Occipital lobe (tissue), 3 donors: Measurements from ENCODE around the gene PPM1B. TPM values are rescaled to one million over a fixed set of nuclear protein-coding genes. Genes with fewer than 3 reads are reported as not detected.
"Not testable (repeated sequence)": the region's sequence is repeated elsewhere in the genome, so short reads cannot be mapped to it uniquely, and the experiment has no call there.

Experiments
- DNase-seq: peaks from one replicate; lab custom pipeline; 2025; lab: John Stamatoyannopoulos, UW
- small RNA-seq: library from RNA; depleted of rRNA; stranded (forward); fragments of <200 nt; gene quantifications from one replicate; pipeline ENCODE3, GENCODE V24; 2014
- total RNA-seq: library from RNA; depleted of rRNA; stranded (reverse); fragments of >200 nt; gene quantifications from one replicate; pipeline ENCODE4 v1.2.3, GENCODE V29; 2014

Gene PPM1B
- total RNA-seq, 1 donor from 2014 or later, result 64.7 TPM

DNA sequence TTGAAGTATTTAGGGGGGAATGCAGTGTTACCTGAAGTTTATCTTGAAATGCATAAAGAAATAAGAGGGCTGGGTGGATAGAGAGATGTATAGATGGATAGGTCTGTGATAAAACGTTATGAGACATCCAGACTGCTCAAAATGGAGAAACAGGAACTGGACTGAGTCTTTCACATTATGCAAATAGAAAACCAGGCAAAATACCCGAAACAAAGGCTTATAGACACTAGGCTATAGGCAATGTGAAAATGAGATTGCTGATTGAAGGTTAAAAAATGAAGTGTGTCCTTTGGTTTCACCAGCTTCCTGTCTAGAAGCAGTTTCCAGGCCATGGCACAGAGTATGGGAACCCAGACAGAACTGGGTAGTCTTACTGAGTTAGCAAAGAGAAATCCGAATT is 81.7 kb downstream of the PPM1B start:
- no peak for DNase-seq

DNA sequence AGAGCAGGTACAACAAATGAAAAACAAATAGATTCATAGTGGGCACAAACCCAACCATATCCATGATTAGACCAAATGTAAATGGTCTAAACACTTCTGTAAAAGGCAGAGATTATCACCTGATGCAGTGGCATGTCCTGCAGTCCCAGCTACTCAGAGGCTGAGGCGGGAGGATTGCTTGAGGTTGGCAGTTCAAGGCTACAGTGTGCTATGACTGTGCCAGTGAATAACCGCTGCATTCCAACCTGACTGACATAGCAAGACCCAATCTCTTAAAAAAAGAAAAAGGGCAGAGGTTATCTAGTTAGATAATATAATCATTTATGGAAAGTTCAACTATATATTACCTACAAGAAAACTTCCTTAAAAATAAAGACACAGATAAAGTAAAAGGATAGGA is 85.3 kb downstream of the PPM1B start:
- DNase-seq, result no peak

DNA sequence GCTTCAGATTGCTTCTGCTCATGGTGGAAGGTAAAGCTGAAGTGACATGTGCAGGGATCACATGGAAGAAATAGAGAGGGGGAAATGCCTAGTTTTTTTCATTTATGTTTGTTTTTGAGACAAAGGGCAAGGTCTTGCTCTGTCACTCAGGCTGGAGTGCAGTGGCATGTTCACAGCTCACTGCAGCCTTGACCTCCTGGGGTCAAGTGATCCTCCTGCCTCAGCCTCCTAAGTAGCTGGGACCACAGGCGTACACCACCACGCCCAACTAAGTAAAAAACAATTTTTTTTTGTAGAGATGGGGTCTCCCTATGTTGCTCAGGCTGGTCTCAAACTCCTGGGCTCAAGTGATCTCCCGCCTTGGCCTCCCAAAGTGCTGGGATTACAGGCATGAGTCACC is 87.0 kb downstream of the PPM1B start:
- not testable (repeated sequence) for DNase-seq

DNA sequence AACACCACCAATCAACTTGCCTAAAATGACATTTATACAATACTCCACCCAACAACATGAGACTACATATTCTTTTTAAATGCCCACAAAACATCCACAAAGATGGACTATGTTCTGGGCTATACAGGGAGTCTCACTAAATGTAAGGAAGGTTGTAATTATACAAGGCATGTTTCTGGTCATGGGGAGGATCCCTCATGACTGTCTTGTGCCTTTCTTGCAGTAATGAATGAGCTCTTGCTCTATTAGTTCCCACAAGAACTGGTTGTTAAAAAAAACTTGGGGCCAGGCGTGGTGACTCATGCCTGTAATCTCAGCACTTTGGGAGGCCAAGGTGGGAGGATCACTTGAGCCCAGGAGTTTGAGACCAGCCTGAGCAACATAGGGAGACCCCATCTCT is 89.1 kb downstream of the PPM1B start:
- DNase-seq, result not testable (repeated sequence)

DNA sequence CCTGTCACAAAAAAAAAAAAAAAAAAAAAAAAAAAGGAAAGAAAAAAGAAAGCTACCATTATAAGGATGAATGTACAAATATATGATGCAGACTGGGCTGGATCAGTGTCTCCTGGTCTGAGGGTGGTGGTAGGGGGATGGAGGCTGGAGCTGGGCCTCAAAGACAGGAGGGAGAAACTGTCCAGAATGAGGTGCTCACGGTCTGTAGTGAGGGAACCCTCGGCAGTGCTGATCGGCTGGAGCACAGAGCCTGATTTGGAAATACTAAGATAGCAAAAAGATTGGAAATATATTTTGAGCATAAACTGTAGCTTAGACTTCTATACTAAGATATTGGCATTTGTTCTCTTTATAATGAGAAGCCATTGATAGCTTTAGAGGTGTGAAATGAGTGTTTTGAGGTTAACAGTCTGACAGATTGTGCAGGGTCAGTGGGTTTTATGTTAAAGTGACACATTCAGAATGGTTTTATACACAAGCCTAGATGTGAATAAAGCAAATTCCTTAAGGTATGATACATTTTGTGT is 98.7 kb downstream of the PPM1B start:
- no peak for DNase-seq

DNA sequence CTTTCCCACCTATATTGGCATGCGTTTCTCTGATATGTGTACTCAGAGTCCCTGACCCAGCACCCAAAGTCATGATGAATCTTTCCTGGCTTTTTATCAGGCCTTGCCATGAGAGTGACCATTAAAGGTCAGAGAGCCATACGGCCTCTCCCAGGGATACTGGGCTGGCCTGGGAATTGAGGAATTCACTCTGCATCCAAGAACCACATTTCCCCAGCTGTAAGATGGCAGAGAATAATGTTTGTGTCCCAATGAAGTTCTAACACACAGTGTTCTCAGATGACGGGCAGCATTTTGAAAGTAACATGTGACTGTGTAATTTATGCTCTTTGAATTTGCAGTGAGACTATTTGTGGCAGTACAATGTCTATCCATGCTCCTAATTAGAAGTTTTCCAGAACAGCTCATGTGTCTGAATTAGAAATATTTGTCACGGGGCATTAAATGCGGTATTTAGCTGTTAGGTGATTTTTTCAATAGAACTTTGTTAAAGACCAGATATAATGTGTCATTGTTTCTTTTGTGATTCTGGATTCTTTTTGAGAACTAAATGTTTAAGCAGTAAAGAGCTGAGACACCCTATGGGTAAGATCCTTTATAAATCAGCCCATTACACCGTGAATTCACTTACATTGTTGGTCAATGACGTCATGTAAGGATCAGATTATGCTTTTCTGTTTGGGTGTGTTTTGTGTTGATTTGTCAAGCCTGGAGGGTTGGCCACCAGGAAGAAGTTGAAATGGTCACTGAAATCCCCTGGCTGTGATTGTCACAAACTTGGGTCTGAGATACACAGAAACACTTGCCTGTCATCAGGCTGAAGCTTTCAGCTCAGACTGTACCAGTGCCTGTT is 99.3 kb downstream of the PPM1B start:
- DNase-seq, result peak; percentile 5

DNA sequence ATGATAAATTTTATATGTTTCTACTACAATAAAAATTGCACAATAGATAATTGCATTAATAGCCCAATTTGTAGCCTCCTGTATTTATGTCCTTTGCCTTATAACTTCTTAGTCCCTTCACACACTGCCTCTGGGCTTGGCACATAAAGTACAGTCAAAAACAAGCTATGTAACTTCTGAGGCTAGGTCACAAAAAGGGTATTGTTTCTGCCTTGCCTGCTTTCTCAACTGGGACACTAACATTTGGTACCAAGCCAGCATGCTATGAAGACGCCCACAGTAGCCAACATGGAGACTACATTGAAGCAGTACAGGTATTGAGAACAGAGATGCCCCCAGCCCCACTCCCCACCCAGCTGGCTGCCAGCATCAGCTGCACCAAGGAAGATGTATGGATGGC is 101.2 kb downstream of the PPM1B start:
- DNase-seq, result no peak

DNA sequence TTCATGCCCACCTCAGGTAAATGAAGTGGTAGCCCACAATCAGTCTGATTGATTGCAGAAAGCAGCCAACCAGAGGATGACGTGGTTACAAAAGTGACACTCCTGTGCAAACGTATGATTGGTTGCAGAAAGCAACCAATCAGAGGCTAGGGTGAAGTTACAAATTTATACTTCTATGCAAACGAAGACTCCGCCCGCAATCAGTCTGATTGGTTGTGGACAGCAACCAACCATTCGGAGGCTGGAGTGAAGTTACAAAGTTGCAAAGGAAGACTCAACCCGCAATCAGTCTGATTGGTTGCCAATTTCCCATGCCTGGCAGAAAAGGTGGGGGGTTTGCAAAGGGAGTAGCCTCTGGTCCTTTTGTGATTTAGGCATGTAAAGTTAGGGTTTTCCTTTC is 102.6 kb downstream of the PPM1B start:
- DNase-seq, result no peak

DNA sequence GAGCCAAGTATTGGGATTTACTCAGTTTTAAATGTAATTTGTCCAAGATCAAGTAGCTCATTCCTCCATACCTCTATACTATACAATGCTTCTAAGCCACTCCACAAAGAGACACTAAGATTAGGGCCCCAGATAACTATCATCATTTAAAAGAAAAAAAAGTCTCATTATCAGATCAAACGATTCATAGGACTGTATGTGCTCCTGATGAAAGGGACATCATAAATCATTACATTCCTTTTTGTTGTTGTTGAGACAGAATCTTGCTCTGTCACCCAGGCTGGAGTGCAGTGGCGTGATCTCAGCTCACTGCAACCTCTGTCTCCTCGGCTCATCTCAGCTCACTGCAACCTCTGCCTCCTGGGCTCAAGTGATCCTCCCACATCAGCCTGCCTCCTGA is 104.4 kb downstream of the PPM1B start:
- DNase-seq, result no peak

DNA sequence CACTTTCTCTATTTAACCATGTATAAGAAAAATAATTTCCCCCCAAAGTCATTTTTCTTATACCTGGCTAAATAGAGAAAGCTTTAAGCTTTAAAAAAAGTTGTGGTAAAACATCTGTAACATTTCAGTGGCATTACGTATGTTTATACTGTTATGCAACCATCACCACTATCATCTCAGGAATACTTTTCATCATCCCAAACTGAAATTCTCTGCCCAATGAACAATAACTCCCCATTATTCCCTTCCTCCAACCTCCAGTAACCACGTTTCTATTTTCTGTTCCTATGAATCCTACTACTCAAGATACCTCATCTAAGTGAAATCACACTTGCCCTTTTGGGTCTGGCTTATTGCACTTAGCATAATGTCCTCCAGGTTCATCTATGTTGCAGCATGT is 104.9 kb downstream of the PPM1B start:
- DNase-seq, result no peak

DNA sequence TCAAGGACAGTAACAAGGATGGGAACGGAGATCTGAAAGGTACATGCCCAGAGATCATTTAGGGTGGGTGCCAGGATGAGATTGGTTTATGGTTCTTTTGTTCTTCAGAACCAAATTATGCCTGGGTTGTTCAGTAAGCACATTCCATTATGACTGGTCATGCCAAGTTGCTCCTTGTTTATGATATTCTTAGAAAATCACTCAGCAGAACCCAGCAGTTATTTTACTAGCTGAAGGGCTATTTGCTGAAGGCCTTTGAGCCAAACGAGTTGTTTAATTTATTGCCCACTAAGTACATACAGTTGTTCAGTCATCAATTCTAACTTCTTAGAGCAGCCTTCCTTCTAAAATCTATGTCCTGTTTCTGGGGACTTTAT is 107.2 kb downstream of the PPM1B start:
- DNase-seq, result no peak

DNA sequence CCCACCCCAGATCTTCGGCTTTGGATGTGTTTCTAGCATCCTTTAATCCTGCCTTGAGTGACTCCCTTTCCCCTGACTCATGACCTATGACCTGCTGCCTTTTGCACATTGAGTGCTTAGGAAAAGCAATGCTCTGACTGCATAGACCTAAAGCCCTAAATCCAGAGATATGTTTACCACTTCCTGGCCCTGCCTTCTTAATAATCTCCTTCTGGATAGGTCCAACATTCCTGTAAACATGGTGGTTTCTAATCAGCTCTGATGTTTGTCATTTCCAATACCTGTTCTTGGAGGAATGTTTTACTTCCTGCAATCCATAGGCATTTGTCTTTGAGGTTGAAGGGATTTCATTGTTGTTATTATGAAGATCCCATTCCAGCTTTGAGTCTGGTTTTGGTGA is 108.9 kb downstream of the PPM1B start:
- no peak for DNase-seq

DNA sequence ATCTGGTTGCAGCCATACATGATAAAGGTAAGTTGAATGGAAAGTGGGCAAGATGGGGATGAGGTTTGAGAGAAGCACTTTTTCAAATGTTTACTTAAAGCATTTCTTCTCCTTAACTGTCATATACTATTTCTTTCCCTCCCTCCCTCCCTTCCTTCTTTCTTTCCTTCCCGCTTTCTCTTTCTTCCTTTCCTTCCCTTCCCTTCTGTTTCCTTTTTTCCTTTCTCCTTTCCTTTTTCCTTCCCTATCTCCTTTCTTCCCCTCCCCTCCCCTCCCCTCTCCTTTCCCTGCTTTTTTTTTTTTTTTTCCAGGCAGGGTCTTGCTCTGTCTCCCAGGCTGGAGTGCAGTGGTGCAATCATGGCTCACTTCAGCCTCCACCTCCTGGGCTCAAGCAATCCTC is 112.2 kb downstream of the PPM1B start:
- no peak for DNase-seq

Small RNA genes within 50 kb of the gene (small RNA-seq; reads per million reads assigned to genes)
- not detected for gene RNU6-566P

Other genes starting within 250 kb of the PPM1B start
- 108 TPM for gene LRPPRC, start 172.9 kb upstream of the PPM1B start, total RNA-seq
- 0.16 TPM for gene SLC3A1, start 106.6 kb downstream of the PPM1B start, total RNA-seq
- 150 TPM for gene PREPL, start 192.6 kb downstream of the PPM1B start, total RNA-seq
- gene CAMKMT, start 193.1 kb downstream of the PPM1B start, total RNA-seq, result 6.7 TPM